AG04450 (cell line): ENCODE data around the gene LHFPL3. TPM values are rescaled to one million over a fixed set of nuclear protein-coding genes. Genes with fewer than 3 reads are reported as not detected.

Experiments used
- CTCF ChIA-PET: fragments of 300-600, 350-600 bp; formaldehyde crosslinking; extraction: SDS; loops from one replicate; lab custom pipeline; 2022; ENCODE audit warnings: antibody characterized with exemption, inconsistent platforms; lab: Charles Lee
- POLR2A ChIA-PET: fragments of 350-600 bp; formaldehyde crosslinking; extraction: SDS; loops from one replicate; lab custom pipeline; 2021; ENCODE audit warnings: antibody characterized with exemption, inconsistent platforms; lab: Yijun Ruan, JAX
- DNase-seq: peaks from one replicate; pipeline ENCODE4 v3.0.0-alpha.2; 2011; ENCODE audit warnings: low read depth, low spot score
- H3K27ac ChIP-seq: one replicate; pipeline ENCODE4 v1.5.1; 2012; ENCODE audit warnings: low read depth, low read length, control low read depth
- H3K27me3 ChIP-seq: one replicate; pipeline ENCODE4 v1.6.0; 2012; ENCODE audit warnings: low read length; ENCODE audit not compliant: control insufficient read depth, insufficient read depth
- H3K4me3 ChIP-seq: 2 replicates; pipeline ENCODE4 v1.5.1; 2011; ENCODE audit warnings: mild to moderate bottlenecking, low read depth, low read length, control low read depth
- H3K9me3 ChIP-seq: 2 replicates; pipeline ENCODE4 v1.5.1; 2012; ENCODE audit warnings: low read length; ENCODE audit not compliant: control insufficient read depth, insufficient read depth
- CTCF ChIP-seq: IDR thresholded peaks from 2 replicates; pipeline ENCODE4 v1.5.1; 2011; ENCODE audit warnings: low read depth, low read length, control low read depth, inconsistent platforms
- polyA plus RNA-seq: library from polyadenylated mRNA; depleted of rRNA; stranded (reverse); fragments of >200 nt; gene quantifications from 2 replicates; pipeline ENCODE4 v1.2.3, GENCODE V29; 2011

LHFPL3 gene
- polyA plus RNA-seq, 1 experiment = not detected

GRCh38 chr7:104416866-104417393 is 88.5 kb downstream of the LHFPL3 start:
- TF ChIP-seq CTCF = no peak
- Histone ChIP-seq H3K27me3 (no peaks in the 10 kb centered on the region), H3K27ac (no peak overlapping the region), H3K4me3 (no peak overlapping the region), H3K9me3 (peaks cover 4% of the 10 kb centered on the region; the same call in 1 of the 2 replicates)
- ChIA-PET POLR2A (no interaction called here), CTCF (no interaction called here)
- DNase-seq = no peak

GRCh38 chr7:104431930-104432329 is 103.5 kb downstream of the LHFPL3 start:
- Histone ChIP-seq H3K4me3 (no peak overlapping the region), H3K9me3 (no peaks in the 10 kb centered on the region), H3K27me3 (no peaks in the 10 kb centered on the region), H3K27ac (no peak overlapping the region)
- ChIA-PET POLR2A (no interaction called here), CTCF (no interaction called here)
- TF ChIP-seq CTCF = no peak
- DNase-seq = no peak

- POLR2A ChIA-PET = no interaction called here
- no peak for DNase-seq
- Histone ChIP-seq H3K9me3 (no peaks in the 10 kb centered on the region), H3K27me3 (no peaks in the 10 kb centered on the region), H3K27ac (no peak overlapping the region), H3K4me3 (no peak overlapping the region)
- no peak for TF ChIP-seq CTCF
- CTCF ChIA-PET = no interaction called here
Observed at GRCh38 chr7:104434129-104434528, 105.7 kb downstream of the LHFPL3 start.

GRCh38 chr7:104442481-104442880 is 114.1 kb downstream of the LHFPL3 start:
- DNase-seq = no peak
- Histone ChIP-seq H3K9me3 (no peaks in the 10 kb centered on the region), H3K27ac (no peak overlapping the region), H3K27me3 (no peaks in the 10 kb centered on the region), H3K4me3 (no peak overlapping the region)
- TF ChIP-seq CTCF = no peak
- POLR2A ChIA-PET = no interaction called here
- CTCF ChIA-PET = no interaction called here

- ChIA-PET CTCF (no interaction called here), POLR2A (no interaction called here)
- TF ChIP-seq CTCF = no peak
- no peak overlapping the region for H3K4me3 ChIP-seq
- no peaks in the 10 kb centered on the region for H3K27me3 ChIP-seq
- H3K9me3 ChIP-seq = no peaks in the 10 kb centered on the region
- no peak for DNase-seq
- no peak overlapping the region for H3K27ac ChIP-seq
Observed at GRCh38 chr7:104444017-104444416, 115.6 kb downstream of the LHFPL3 start.
